Urinary bladder (tissue), 4 donors: ENCODE measurements around the gene CBFA2T2. TPM values are rescaled to one million over a fixed set of nuclear protein-coding genes. Genes with fewer than 3 reads are reported as not detected.
A peak's percentile ranks its signal among the peaks of the same experiment; 100 is the strongest.

Source experiments
- DNase-seq: peaks from one replicate; pipeline ENCODE4 v3.0.0-alpha.2; 2015; ENCODE audit errors: extremely low spot score
- H3K27ac ChIP-seq: one replicate; pipeline ENCODE4 v1.5.1; 2013; ENCODE audit warnings: low read depth, mild to moderate bottlenecking, moderate library complexity
- H3K36me3 ChIP-seq: one replicate; pipeline ENCODE4 v1.6.1; 2013; ENCODE audit warnings: mild to moderate bottlenecking, moderate library complexity; ENCODE audit not compliant: insufficient read depth
- H3K4me1 ChIP-seq: one replicate; pipeline ENCODE4 v1.6.1; 2013; ENCODE audit warnings: mild to moderate bottlenecking, moderate library complexity; ENCODE audit not compliant: insufficient read depth
- H3K4me3 ChIP-seq: one replicate; pipeline ENCODE4 v1.5.1; 2013; ENCODE audit warnings: low read depth, low read length
- WGBS: extraction: QIAGEN DNeasy Blood & Tissue Kit; methylation state at CpG from one replicate; pipeline ENCODE4 v1.1.7; 2013; 5-methylcytosine and 5-hydroxymethylcytosine counted together
- polyA plus RNA-seq: library from polyadenylated mRNA; stranded (reverse); fragments of 200-250 nt; gene quantifications from one replicate; pipeline ENCODE4 v1.2.3, GENCODE V29; 2013
- total RNA-seq: library from RNA; depleted of rRNA; stranded (reverse); fragments of >200 nt; gene quantifications from one replicate; pipeline ENCODE4 v1.2.3, GENCODE V29; 2014
- donor health status: healthy with polysubstance abuse.
- donor health status: healthy.

The CBFA2T2 gene
- total and polyA plus RNA-seq, 2 donors: 12.5 to 16.0 TPM

- no peaks in the 10 kb centered on the region for H3K4me1 ChIP-seq
Measured at GRCh38 chr20:33667676-33668465, 178.0 kb downstream of the CBFA2T2 start.

DNA sequence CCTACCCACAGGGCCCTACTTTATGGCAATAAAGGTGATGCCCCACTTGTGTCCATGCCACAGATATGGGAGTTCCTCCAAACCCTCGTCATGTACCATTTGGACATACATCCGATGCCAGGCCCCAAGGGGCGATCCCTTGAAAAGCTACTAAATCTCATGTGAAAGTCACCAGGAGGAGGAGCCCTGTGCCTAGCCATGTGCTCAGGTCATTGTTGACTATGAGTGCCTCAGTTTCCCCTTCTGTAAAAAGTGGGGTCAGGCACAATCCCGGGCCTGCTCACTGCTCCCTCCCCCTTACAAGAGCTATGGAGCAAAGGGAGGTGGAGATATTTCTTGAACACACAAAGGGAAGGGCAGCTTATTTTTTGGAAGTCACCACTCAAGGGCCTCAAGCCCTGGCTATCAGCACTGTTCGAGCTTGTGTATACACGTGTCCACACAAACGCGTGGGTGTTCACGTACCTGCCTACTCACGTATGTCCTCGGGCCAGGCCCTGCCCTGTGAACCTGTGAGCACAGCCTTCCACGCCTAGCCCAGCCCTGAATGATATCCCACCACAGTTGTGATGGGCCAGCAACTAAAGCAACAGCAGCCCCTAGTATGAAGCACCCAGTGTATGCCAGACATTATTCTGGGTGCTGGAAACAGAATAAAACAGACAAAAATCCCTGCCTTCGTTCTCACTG is 178.7 kb downstream of the CBFA2T2 start:
- H3K36me3 ChIP-seq: no peaks in the 10 kb centered on the region
- H3K27ac ChIP-seq: no peak overlapping the region
- DNase-seq: no peak
- H3K4me1 ChIP-seq: no peaks in the 10 kb centered on the region
- 85% methylated on average over 13 of the region's 13 CpGs for WGBS
- H3K4me3 ChIP-seq: no peak overlapping the region

More at GRCh38 chr20:33667676-33668465, 178.0 kb downstream of the CBFA2T2 start:
- 3% methylated on average over 47 of the region's 47 CpGs for WGBS
- H3K27ac ChIP-seq: peak overlapping the region; percentile 69
- DNase-seq: no peak
- H3K36me3 ChIP-seq: no peaks in the 10 kb centered on the region
- H3K4me3 ChIP-seq: peak overlapping the region; percentile 41

DNA sequence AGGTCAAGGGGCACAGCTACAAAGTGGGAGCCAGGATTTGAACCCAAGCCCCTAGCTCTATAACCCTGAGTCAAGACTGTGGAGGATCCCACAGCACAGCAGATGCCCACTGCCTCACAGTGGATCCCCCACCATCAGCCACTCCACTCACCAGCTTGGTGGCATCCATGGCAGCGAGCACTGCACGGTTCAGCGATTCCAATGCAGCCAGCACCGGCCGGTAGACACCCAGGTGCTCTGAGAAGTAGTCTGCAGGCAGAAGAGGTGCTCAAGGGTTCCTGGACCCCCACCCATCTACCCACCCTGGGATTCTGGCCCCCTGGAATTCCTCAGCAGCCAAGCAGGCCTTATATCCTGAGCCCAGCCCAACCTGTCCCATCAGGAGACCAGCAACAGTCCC is 179.3 kb downstream of the CBFA2T2 start:
- Histone ChIP-seq H3K4me1 (no peaks in the 10 kb centered on the region), H3K27ac (no peak overlapping the region), H3K4me3 (no peak overlapping the region), H3K36me3 (no peaks in the 10 kb centered on the region)
- no peak for DNase-seq
- WGBS: 94% methylated on average over 5 of the region's 5 CpGs

- no peak overlapping the region for H3K27ac ChIP-seq
- H3K4me1 ChIP-seq: no peaks in the 10 kb centered on the region
- 78% methylated on average over 13 of the region's 13 CpGs for WGBS
- no peak overlapping the region for H3K4me3 ChIP-seq
- H3K36me3 ChIP-seq: no peaks in the 10 kb centered on the region
- DNase-seq: no peak
Measured at GRCh38 chr20:33669873-33670640, 180.2 kb downstream of the CBFA2T2 start.

DNA sequence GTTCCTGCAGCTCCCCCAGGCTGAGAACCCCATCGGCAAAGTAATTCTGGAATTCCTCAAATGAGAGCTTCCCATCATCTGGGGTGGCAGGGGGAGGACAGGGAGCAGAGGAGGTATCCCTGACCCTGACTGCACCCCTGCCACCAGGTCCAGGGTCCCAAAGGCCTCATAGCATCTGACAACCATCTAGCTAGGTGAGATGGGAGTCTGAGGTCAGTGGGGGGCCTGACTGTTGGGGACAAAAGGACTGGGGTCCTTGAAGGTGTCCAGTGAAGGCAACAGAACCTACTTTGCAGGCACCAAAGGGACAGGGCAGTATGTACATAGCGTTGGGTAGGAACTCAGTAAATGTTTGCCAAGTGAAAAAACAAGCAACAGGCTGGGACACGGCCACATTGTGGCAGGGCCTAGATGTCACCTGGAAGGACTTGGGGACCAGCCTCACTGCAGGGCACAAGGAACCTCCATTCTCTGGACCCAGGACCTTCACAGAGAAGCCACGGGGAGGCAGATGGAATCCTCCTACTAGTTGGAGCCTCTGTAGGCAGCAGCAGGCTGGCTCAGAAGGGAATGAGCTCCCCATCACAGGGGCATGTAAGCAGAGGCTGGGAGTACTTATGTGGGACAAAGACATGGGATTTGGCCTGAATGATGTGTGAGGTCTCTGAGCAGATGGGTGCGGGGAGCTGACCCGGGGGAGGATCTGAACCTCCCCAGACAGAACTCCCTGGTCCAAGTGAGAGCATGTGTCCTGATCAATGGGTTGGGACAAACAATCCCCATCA is 181.0 kb downstream of the CBFA2T2 start:
- Histone ChIP-seq H3K27ac (no peak overlapping the region), H3K4me1 (no peaks in the 10 kb centered on the region), H3K36me3 (no peaks in the 10 kb centered on the region), H3K4me3 (no peak overlapping the region)
- WGBS: 88% methylated on average over 6 of the region's 6 CpGs
- no peak for DNase-seq

DNA sequence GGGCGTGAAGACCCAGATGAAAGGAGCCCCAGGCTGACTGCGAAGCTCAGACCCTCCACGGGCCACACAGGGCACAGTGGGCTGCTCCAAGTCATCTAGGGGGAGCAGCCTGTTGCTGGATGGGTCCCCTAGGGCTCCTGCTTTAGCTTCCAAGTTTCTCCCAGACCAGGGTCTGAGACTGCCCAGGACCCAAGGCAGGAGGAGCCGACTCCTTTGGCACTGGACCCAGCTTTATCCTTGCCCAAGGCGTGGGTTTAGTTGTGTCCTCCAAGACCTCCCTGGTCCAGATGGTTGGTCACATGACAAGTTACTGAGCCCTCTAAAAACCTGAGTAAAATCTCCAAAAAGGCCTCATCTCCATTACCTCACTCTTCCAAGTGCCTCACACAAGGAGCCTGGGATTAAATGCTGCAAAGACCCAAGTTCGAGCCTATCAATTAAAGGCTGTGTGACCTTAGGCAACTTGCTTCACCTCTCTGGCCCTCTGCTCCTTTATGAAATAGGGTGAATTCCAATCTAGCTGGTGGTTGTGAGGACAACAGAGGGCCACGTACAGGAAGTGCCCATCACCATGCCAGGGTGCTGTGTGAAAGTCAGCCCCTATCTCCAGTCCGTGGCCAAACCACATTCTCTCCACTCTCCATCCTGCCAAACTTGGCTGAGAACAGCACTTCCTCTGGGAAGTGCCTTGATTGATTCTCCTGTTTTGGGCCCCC is 181.8 kb downstream of the CBFA2T2 start:
- Histone ChIP-seq H3K4me3 (no peak overlapping the region), H3K36me3 (no peaks in the 10 kb centered on the region), H3K27ac (no peak overlapping the region), H3K4me1 (no peaks in the 10 kb centered on the region)
- 84% methylated on average over 8 of the region's 8 CpGs for WGBS
- DNase-seq: no peak

- no peaks in the 10 kb centered on the region for H3K4me1 ChIP-seq
- H3K4me3 ChIP-seq: no peak overlapping the region
- H3K36me3 ChIP-seq: no peaks in the 10 kb centered on the region
- 59% methylated on average over 17 of the region's 17 CpGs for WGBS
- H3K27ac ChIP-seq: no peak overlapping the region
- no peak for DNase-seq
Measured at GRCh38 chr20:33672426-33673113, 182.7 kb downstream of the CBFA2T2 start.

DNA sequence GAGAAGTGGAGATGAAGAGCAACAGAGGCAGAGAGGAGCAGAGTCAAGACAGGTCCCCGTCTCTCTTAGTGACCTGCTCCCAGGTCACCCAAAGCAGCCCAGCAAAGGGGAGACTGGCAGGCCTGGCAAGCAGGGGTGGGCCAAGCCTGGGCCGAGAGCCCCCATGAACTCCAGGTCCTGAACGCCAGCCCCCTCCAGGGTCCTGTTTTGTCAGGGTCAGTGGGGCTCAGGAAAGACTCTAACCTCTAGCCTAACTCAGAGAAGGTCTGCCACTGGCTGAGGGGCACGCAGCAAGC is 183.2 kb downstream of the CBFA2T2 start:
- 68% methylated on average over 4 of the region's 4 CpGs for WGBS
- no peak overlapping the region for H3K27ac ChIP-seq
- DNase-seq: no peak
- H3K36me3 ChIP-seq: no peaks in the 10 kb centered on the region
- peak overlapping the region; percentile 78 for H3K4me3 ChIP-seq
- no peaks in the 10 kb centered on the region for H3K4me1 ChIP-seq

- WGBS: 16% methylated on average over 29 of the region's 29 CpGs
- Histone ChIP-seq H3K27ac (no peak overlapping the region), H3K4me3 (peak overlapping the region; percentile 78), H3K36me3 (no peaks in the 10 kb centered on the region), H3K4me1 (no peaks in the 10 kb centered on the region)
- DNase-seq: no peak
Measured at GRCh38 chr20:33673410-33674293, 183.8 kb downstream of the CBFA2T2 start.

GRCh38 chr20:33674294-33675135 is 184.6 kb downstream of the CBFA2T2 start, which contains the start of gene NECAB3:
NECAB3 (minus strand) TSS chr20:33674428; CDS start chr20:33674352, 76 bp downstream.
- H3K27ac ChIP-seq: peak within 1 kb of the TSS; percentile 85
- H3K36me3 ChIP-seq: no peaks in the 10 kb centered on the region
- peak within 1 kb of the TSS; percentile 78 for H3K4me3 ChIP-seq
- DNase-seq: no peak
- 3% methylated on average over 73 of the region's 73 CpGs for WGBS
- no peaks in the 10 kb centered on the region for H3K4me1 ChIP-seq
